Transverse colon (tissue), 3 donors: ENCODE data around the gene JOSD1.

ENCODE experiments used
- CTCF ChIP-seq, 5 experiments: fragments of 200-600 bp in 3 of 5; fragments of 450-650 bp in 2 of 5; sonication (generic) in 3 of 5; IDR thresholded peaks; 1 replicate in 2 of 5; 2 replicates in 3 of 5; pipeline ENCODE4 v1.5.1; 2016 to 2017; ENCODE audit warnings: antibody characterized with exemption in 5 of 5, inconsistent platforms in 3 of 5, mild to moderate bottlenecking in 2 of 5, moderate library complexity in 1 of 5
- POLR2A ChIP-seq: fragments of 450-650 bp; IDR thresholded peaks from one replicate; pipeline ENCODE4 v1.6.1; 2016; ENCODE audit warnings: antibody characterized with exemption, mild to moderate bottlenecking, moderate library complexity

DNA sequence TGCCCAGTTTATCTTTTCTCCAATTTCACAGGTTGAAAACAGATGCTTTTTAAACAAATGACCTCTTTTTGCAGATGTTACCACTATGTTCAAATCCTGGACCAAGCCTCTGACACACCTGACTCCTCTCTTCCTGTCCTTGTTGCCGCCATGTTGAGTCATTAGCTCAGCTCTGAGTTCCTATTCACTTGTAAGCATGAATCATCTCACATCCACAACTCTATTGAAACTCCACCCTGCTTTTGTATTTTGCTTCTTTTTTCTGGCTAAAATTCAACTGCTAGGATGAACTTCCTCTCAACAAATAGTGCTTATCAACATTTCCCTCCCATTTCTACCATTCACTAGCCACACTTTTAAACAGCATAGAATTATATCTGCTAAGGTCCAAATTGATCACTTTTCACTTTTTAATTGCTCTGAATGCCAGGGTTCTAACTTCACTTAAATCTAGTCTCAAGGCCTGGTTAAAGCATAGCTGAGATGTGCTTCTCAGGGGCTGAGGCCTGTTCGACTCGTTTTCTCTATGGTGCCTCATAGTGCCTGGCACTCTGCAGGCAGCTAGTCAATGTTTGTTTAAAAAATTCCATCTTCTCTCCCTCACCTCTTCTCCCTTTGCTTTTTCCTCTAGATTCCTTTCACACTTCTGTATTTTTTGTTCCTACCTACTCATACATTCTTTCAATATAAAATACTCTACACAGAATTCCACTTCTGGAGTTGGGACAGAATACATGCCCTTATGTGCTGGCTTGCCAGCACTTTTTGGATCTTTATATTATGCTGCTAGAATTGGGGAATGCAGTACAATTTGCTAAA is 3.9 kb downstream of the JOSD1 start:
- TF ChIP-seq CTCF (IDR thresholded peaks at IDR 0.05) (no peak), POLR2A (no peak)
